Inferior parietal cortex (tissue), 1 donor: ENCODE measurements around the gene ASB11.

Source experiments
- DNase-seq: peaks from one replicate; pipeline ENCODE4 v3.0.0-alpha.2; 2016; ENCODE audit errors: extremely low spot score

The ASB11 gene

GRCh38 chrX:15315509-15315908 lies at the start of gene ASB11:
Gene ASB11, minus strand, starts transcription at chrX:15315640. Its CDS starts 35 bp downstream, at chrX:15315605.
- no peak for DNase-seq

- DNase-seq: no peak
Observed at GRCh38 chrX:15359701-15360100, 44.3 kb upstream of the ASB11 start.

GRCh38 chrX:15358533-15358932 lies 43.1 kb upstream of the ASB11 start:
- DNase-seq: no peak

GRCh38 chrX:15356444-15356843 lies 41.0 kb upstream of the ASB11 start:
- DNase-seq: no peak

- DNase-seq: no peak
Observed at GRCh38 chrX:15350329-15350996, 35.0 kb upstream of the ASB11 start.

GRCh38 chrX:15349046-15349445 lies 33.6 kb upstream of the ASB11 start:
- peak; percentile 83 for DNase-seq

GRCh38 chrX:15345976-15346375 lies 30.5 kb upstream of the ASB11 start:
- DNase-seq: no peak

GRCh38 chrX:15344106-15344505 lies 28.7 kb upstream of the ASB11 start:
- DNase-seq: no peak

GRCh38 chrX:15343075-15343476 lies 27.6 kb upstream of the ASB11 start:
- DNase-seq: no peak

GRCh38 chrX:15340867-15341266 lies 25.4 kb upstream of the ASB11 start:
- DNase-seq: no peak

- DNase-seq: no peak
Observed at GRCh38 chrX:15336023-15336413, 20.6 kb upstream of the ASB11 start.

GRCh38 chrX:15335135-15336022 lies 19.9 kb upstream of the ASB11 start, which contains the start of gene PIGA:
Gene PIGA, minus strand, starts transcription at chrX:15335523. Its CDS starts 3,593 bp downstream, at chrX:15331930.
- DNase-seq: peak; percentile 93

- DNase-seq: no peak
Observed at GRCh38 chrX:15334561-15334960, 19.1 kb upstream of the ASB11 start.

GRCh38 chrX:15328821-15329220 lies 13.4 kb upstream of the ASB11 start:
- no peak for DNase-seq

GRCh38 chrX:15328131-15328530 lies 12.7 kb upstream of the ASB11 start:
- no peak for DNase-seq

- DNase-seq: no peak
Observed at GRCh38 chrX:15322472-15322871, 7.0 kb upstream of the ASB11 start.

GRCh38 chrX:15322072-15322471 lies 6.6 kb upstream of the ASB11 start:
- DNase-seq: no peak

- no peak for DNase-seq
Observed at GRCh38 chrX:15321447-15321846, 6.0 kb upstream of the ASB11 start.

- no peak for DNase-seq
Observed at GRCh38 chrX:15320297-15320696, 4.9 kb upstream of the ASB11 start.

- DNase-seq: peak; percentile 50
Observed at GRCh38 chrX:15319075-15319474, 3.6 kb upstream of the ASB11 start.

GRCh38 chrX:15314472-15314871 lies 968 bp downstream of the ASB11 start:
- no peak for DNase-seq

- DNase-seq: no peak
Observed at GRCh38 chrX:15311119-15311518, 4.3 kb downstream of the ASB11 start.

GRCh38 chrX:15310117-15310516 lies 5.3 kb downstream of the ASB11 start:
- DNase-seq: no peak
